Nephron progenitor cell (in vitro differentiated cells): Measurements from ENCODE around the gene ENPP3.

Source experiments
- DNase-seq: peaks from one replicate; pipeline ENCODE4 v3.0.0; 2021
- H3K27ac Mint-ChIP-seq: 2 replicates; pipeline ENCODE4 v1.8.0; 2021; ENCODE audit warnings: mild to moderate bottlenecking, moderate library complexity, mixed read lengths
- H3K27me3 Mint-ChIP-seq: 2 replicates; pipeline ENCODE4 v1.8.0; 2021; ENCODE audit warnings: mild to moderate bottlenecking, low read depth, mixed read lengths; ENCODE audit not compliant: poor library complexity
- H3K36me3 Mint-ChIP-seq: 2 replicates; pipeline ENCODE4 v1.8.0; 2021; ENCODE audit warnings: low read depth, mixed read lengths
- H3K4me1 Mint-ChIP-seq: 2 replicates; pipeline ENCODE4 v1.8.0; 2021; ENCODE audit warnings: mixed read lengths
- H3K4me3 Mint-ChIP-seq: 2 replicates; pipeline ENCODE4 v1.8.0; 2021; ENCODE audit warnings: mild to moderate bottlenecking, moderate library complexity, mixed read lengths
- H3K9me3 Mint-ChIP-seq: 2 replicates; pipeline ENCODE4 v1.8.0; 2021; ENCODE audit warnings: mild to moderate bottlenecking, moderate library complexity, mixed read lengths
- TF ChIP-seq, protein P1 (sequence below): fragments of 200-600 bp; sonication (generic); IDR thresholded peaks from 2 replicates; pipeline ENCODE4 v1.5.0; 2021; ENCODE audit warnings: antibody characterized with exemption

The ENPP3 gene

DNA sequence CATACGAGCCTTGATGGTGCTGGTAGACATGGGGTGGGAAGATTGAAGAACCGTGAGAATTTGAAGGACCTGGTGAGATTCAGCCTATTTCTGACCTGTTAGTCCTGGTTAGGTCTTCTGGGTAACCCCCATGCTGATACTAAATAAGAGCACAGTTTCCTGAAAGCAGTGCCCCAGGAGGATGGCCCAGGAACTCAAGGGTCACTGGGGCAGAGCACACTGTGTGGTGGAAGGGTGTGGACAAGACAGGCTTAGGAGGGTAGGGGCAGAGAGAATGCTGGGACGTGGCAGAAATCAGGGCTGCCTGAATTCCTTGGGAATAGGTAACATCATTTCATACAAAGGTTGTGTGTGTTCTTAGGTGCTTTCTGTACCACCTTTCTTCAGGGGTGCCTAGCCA lies 138.8 kb downstream of the ENPP3 start:
- no peaks in the 10 kb centered on the region for H3K4me1 Mint-ChIP-seq
- H3K27ac Mint-ChIP-seq: no peak overlapping the region
- TF ChIP-seq, protein P1, sequence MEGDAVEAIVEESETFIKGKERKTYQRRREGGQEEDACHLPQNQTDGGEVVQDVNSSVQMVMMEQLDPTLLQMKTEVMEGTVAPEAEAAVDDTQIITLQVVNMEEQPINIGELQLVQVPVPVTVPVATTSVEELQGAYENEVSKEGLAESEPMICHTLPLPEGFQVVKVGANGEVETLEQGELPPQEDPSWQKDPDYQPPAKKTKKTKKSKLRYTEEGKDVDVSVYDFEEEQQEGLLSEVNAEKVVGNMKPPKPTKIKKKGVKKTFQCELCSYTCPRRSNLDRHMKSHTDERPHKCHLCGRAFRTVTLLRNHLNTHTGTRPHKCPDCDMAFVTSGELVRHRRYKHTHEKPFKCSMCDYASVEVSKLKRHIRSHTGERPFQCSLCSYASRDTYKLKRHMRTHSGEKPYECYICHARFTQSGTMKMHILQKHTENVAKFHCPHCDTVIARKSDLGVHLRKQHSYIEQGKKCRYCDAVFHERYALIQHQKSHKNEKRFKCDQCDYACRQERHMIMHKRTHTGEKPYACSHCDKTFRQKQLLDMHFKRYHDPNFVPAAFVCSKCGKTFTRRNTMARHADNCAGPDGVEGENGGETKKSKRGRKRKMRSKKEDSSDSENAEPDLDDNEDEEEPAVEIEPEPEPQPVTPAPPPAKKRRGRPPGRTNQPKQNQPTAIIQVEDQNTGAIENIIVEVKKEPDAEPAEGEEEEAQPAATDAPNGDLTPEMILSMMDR: no peak
- no peak for DNase-seq
- H3K36me3 Mint-ChIP-seq: no peaks in the 10 kb centered on the region
- H3K9me3 Mint-ChIP-seq: no peaks in the 10 kb centered on the region
- H3K27me3 Mint-ChIP-seq: peaks cover 10% of the 10 kb centered on the region
- no peak overlapping the region for H3K4me3 Mint-ChIP-seq

DNA sequence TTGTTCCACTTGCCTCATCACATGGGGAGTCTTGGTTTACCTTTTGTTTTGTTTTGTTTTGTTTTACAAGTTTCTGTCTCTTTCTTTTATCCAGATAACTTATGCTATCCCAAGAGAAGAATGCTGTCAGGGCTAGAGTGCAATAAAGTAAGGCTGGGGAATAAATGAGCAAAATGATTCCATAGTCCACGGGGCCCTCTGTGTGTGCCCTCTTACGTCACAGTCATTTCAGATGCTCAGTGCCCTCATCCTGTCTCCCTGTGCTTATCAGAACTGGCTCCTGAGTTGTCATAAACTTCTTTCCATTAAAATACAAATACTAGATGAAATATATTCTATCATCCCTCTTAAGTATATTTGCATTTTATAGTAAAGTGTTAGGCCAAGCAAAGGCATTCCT lies 139.9 kb downstream of the ENPP3 start:
- TF ChIP-seq, protein P1: no peak
- Mint-ChIP-seq H3K27me3 (peaks cover 10% of the 10 kb centered on the region), H3K9me3 (no peaks in the 10 kb centered on the region), H3K4me1 (no peaks in the 10 kb centered on the region), H3K36me3 (no peaks in the 10 kb centered on the region), H3K4me3 (no peak overlapping the region), H3K27ac (no peak overlapping the region)
- DNase-seq: no peak

DNA sequence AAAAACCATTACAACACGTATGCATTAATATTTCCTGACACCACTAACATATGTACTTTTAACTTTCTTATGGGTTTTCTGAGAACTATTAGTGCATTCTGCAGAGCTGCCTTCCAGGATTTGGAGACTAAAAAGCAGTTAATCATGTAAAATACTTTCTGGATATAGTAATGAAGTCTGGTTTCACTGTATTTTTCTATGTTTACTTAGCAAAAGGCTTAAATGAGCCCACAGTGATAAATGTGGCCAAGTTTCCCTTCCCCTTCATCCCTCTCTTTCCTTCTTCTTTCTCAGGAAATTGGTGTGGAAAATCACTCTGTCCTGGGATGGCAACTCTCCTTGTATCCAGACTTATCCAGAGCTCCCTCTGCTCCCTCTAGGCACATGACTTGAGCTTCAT lies 141.1 kb downstream of the ENPP3 start:
- no peak for DNase-seq
- Mint-ChIP-seq H3K36me3 (no peaks in the 10 kb centered on the region), H3K4me3 (no peak overlapping the region), H3K27ac (no peak overlapping the region), H3K27me3 (peaks cover 10% of the 10 kb centered on the region), H3K9me3 (no peaks in the 10 kb centered on the region), H3K4me1 (no peaks in the 10 kb centered on the region)
- TF ChIP-seq, protein P1: no peak

DNA sequence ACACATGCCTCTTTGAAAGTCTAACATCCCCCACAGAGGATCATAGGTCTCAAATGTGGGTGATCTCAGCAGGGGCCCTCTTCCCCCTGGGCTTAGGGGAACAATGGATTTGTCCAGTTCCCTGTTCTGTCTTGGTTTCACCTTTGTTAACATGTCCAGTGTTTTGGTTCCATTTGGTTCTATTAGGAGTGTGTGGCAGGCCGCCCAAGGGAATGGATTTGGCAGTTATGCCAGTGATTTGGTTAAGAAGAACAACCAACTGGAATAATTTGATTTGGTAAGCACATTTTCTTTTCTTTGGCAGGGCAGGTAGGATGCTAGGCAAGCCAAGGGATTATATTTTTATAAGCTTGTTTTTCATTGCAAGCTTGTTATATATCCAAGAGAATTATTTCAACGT lies 142.2 kb downstream of the ENPP3 start:
- Mint-ChIP-seq H3K4me1 (no peaks in the 10 kb centered on the region), H3K4me3 (no peak overlapping the region), H3K27ac (no peak overlapping the region), H3K36me3 (no peaks in the 10 kb centered on the region), H3K27me3 (peaks cover 10% of the 10 kb centered on the region), H3K9me3 (no peaks in the 10 kb centered on the region)
- no peak for DNase-seq
- TF ChIP-seq, protein P1: no peak

DNA sequence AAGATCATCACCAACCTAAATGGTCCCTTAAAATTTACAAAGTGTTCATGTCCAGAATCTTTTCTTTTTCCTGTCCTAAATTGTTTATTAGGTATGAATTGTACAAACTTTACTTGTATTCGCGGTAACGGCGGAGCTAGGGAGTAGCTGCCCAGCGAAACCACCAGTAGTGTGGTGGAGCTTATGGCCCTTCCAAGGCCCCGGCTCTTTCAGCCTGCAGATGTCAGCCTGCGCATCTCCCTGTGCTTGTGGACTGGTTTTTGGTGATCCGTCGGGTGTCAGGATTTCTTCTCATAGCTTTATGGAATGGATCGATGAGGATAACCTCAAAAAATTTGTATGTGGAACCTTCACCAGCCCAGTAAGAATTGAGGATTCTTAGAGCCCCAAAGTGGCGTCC lies 143.5 kb downstream of the ENPP3 start:
- H3K27me3 Mint-ChIP-seq: peaks cover 9% of the 10 kb centered on the region
- no peak for DNase-seq
- TF ChIP-seq, protein P1: no peak
- H3K4me3 Mint-ChIP-seq: no peak overlapping the region
- no peaks in the 10 kb centered on the region for H3K36me3 Mint-ChIP-seq
- H3K27ac Mint-ChIP-seq: peak overlapping the region; percentile 46
- H3K4me1 Mint-ChIP-seq: no peaks in the 10 kb centered on the region
- H3K9me3 Mint-ChIP-seq: no peaks in the 10 kb centered on the region

DNA sequence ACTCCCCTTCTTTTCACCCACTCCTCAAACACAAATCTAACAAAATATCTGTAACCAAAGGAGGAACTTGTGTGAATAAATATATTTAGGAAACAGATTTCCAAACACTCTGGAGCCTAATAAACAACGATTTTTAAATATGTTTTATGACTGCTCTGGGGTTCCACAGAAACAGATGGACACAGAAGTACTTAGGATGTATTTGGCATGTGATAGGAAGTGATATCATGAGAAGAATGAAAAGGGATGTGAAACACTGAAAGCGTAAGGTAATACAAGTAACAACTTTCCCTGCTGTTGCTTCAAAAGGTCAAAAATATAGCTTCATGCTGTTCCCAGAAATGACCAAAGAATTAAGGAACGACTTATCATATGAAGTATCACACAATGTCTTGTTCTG lies 144.6 kb downstream of the ENPP3 start:
- H3K4me3 Mint-ChIP-seq: no peak overlapping the region
- no peaks in the 10 kb centered on the region for H3K9me3 Mint-ChIP-seq
- TF ChIP-seq, protein P1: no peak

More for the DNA sequence above, 144.6 kb downstream of the ENPP3 start:
- Mint-ChIP-seq H3K27ac (no peak overlapping the region), H3K36me3 (no peaks in the 10 kb centered on the region), H3K27me3 (peaks cover 4% of the 10 kb centered on the region), H3K4me1 (no peaks in the 10 kb centered on the region)
- DNase-seq: no peak
